AG09309 (cell line): Measurements from ENCODE around the gene SUPT7L.

ENCODE experiments used
- DNase-seq: peaks from one replicate; pipeline ENCODE4 v3.0.0-alpha.2; 2010; ENCODE audit warnings: low read depth
- H3K4me3 ChIP-seq: 2 replicates; pipeline ENCODE4 v1.5.1; 2011; ENCODE audit warnings: mild to moderate bottlenecking, low read depth, low read length, moderate library complexity; ENCODE audit not compliant: control insufficient read depth
- CTCF ChIP-seq: IDR thresholded peaks from 2 replicates; pipeline ENCODE4 v1.5.1; 2011; ENCODE audit warnings: mild to moderate bottlenecking, low read depth, low read length, inconsistent platforms; ENCODE audit not compliant: insufficient read depth, control insufficient read depth; ENCODE audit errors: missing control alignments

Gene SUPT7L

GRCh38 chr2:27655155-27655951 is 8.1 kb downstream of the SUPT7L start:
- DNase-seq = no peak
- no peak for TF ChIP-seq CTCF
- no peak overlapping the region for H3K4me3 ChIP-seq

- no peak for TF ChIP-seq CTCF
- no peak for DNase-seq
Observed at GRCh38 chr2:27653397-27653796, 10.0 kb downstream of the SUPT7L start.

GRCh38 chr2:27652790-27653189 is 10.6 kb downstream of the SUPT7L start:
- TF ChIP-seq CTCF = no peak
- no peak overlapping the region for H3K4me3 ChIP-seq
- DNase-seq = no peak

More at GRCh38 chr2:27653397-27653796, 10.0 kb downstream of the SUPT7L start:
- no peak overlapping the region for H3K4me3 ChIP-seq

- TF ChIP-seq CTCF = no peak
- H3K4me3 ChIP-seq = no peak overlapping the region
- no peak for DNase-seq
Observed at GRCh38 chr2:27652341-27652740, 11.1 kb downstream of the SUPT7L start.

GRCh38 chr2:27651056-27651455 is 12.4 kb downstream of the SUPT7L start:
- no peak for DNase-seq
- no peak overlapping the region for H3K4me3 ChIP-seq
- TF ChIP-seq CTCF = no peak

GRCh38 chr2:27647737-27648136 is 15.7 kb downstream of the SUPT7L start:
- no peak for DNase-seq
- no peak for TF ChIP-seq CTCF
- no peak overlapping the region for H3K4me3 ChIP-seq

GRCh38 chr2:27647289-27647688 is 16.1 kb downstream of the SUPT7L start:
- TF ChIP-seq CTCF = no peak
- H3K4me3 ChIP-seq = no peak overlapping the region
- DNase-seq = no peak
